Trophoblast cell (in vitro differentiated cells and primary cell): Measurements from ENCODE around the gene PPAT.

Experiments used
- DNase-seq, 2 donors: peaks; one replicate each; pipeline ENCODE4 v3.0.0-alpha.2; 2016
- H2AFZ ChIP-seq: 2 replicates; pipeline ENCODE4 v1.6.1; 2013; ENCODE audit warnings: low read length, moderate library complexity, mild to moderate bottlenecking; ENCODE audit not compliant: insufficient read depth, poor library complexity
- H2AK5ac ChIP-seq: 2 replicates; pipeline ENCODE4 v1.6.1; 2013; ENCODE audit warnings: mild to moderate bottlenecking, low read length
- H2BK120ac ChIP-seq: 2 replicates; pipeline ENCODE4 v1.6.1; 2013; ENCODE audit warnings: low read length, mild to moderate bottlenecking, moderate library complexity; ENCODE audit not compliant: insufficient read depth, poor library complexity
- H2BK12ac ChIP-seq: 2 replicates; pipeline ENCODE4 v1.6.1; 2013; ENCODE audit warnings: mild to moderate bottlenecking, low read length, moderate library complexity
- H2BK5ac ChIP-seq: 2 replicates; pipeline ENCODE4 v1.6.1; 2013; ENCODE audit warnings: low read length, low read depth, moderate library complexity, mild to moderate bottlenecking; ENCODE audit not compliant: poor library complexity
- H3K14ac ChIP-seq: 2 replicates; pipeline ENCODE4 v1.6.1; 2013; ENCODE audit warnings: mild to moderate bottlenecking, low read length
- H3K18ac ChIP-seq: 2 replicates; pipeline ENCODE4 v1.6.1; 2013; ENCODE audit warnings: mild to moderate bottlenecking, low read length
- H3K23ac ChIP-seq: 2 replicates; pipeline ENCODE4 v1.6.1; 2013; ENCODE audit warnings: low read length
- H3K27ac ChIP-seq: 2 replicates; pipeline ENCODE4 v1.5.1; 2013; ENCODE audit warnings: low read depth, mild to moderate bottlenecking, inconsistent platforms, low read length, moderate library complexity
- H3K27me3 ChIP-seq: 2 replicates; pipeline ENCODE4 v1.6.1; 2013; ENCODE audit warnings: inconsistent platforms, mild to moderate bottlenecking, low read length, moderate library complexity; ENCODE audit not compliant: insufficient read depth
- H3K36me3 ChIP-seq, 2 experiments: 1 replicate in 1 of 2; 2 replicates in 1 of 2; pipeline ENCODE4 v1.6.1; 2013; ENCODE audit warnings: low read length in 2 of 2, mild to moderate bottlenecking in 2 of 2, moderate library complexity in 1 of 2; ENCODE audit not compliant: insufficient read depth in 2 of 2, control insufficient read depth in 1 of 2
- H3K4ac ChIP-seq: 2 replicates; pipeline ENCODE4 v1.6.1; 2013; ENCODE audit warnings: low read depth, mild to moderate bottlenecking, low read length, moderate library complexity
- H3K4me1 ChIP-seq, 2 experiments: 1 replicate in 1 of 2; 2 replicates in 1 of 2; pipeline ENCODE4 v1.6.1; 2013; ENCODE audit warnings: low read length in 2 of 2, mild to moderate bottlenecking in 2 of 2, moderate library complexity in 1 of 2; ENCODE audit not compliant: insufficient read depth in 2 of 2, control insufficient read depth in 1 of 2
- H3K4me2 ChIP-seq: 2 replicates; pipeline ENCODE4 v1.6.1; 2013; ENCODE audit warnings: inconsistent platforms, mild to moderate bottlenecking, low read length, moderate library complexity
- H3K4me3 ChIP-seq: 2 replicates; pipeline ENCODE4 v1.5.1; 2013; ENCODE audit warnings: mild to moderate bottlenecking, low read depth, low read length, inconsistent platforms
- H3K79me1 ChIP-seq: one replicate; pipeline ENCODE4 v1.6.1; 2013; ENCODE audit warnings: low read length
- H3K79me2 ChIP-seq: 2 replicates; pipeline ENCODE4 v1.6.1; 2013; ENCODE audit warnings: low read length, mild to moderate bottlenecking; ENCODE audit not compliant: control insufficient read depth, insufficient read depth, poor library complexity
- H3K9ac ChIP-seq: 2 replicates; pipeline ENCODE4 v1.6.1; 2013; ENCODE audit warnings: mild to moderate bottlenecking, low read length
- H3K9me3 ChIP-seq: 2 replicates; pipeline ENCODE4 v1.6.1; 2013; ENCODE audit warnings: low read depth, mild to moderate bottlenecking, control low read depth, inconsistent platforms, low read length; ENCODE audit not compliant: insufficient read depth
- H4K12ac ChIP-seq: 2 replicates; pipeline ENCODE4 v1.6.1; 2013; ENCODE audit warnings: low read depth, mild to moderate bottlenecking, low read length, moderate library complexity
- H4K8ac ChIP-seq: 2 replicates; pipeline ENCODE4 v1.6.1; 2013; ENCODE audit warnings: low read depth, mild to moderate bottlenecking, low read length, moderate library complexity
- H4K91ac ChIP-seq: one replicate; pipeline ENCODE4 v1.6.1; 2013; ENCODE audit warnings: low read depth, mild to moderate bottlenecking, low read length, moderate library complexity
- WGBS: extraction: QIAGEN DNeasy Blood & Tissue Kit; methylation state at CpG from one replicate; pipeline ENCODE4 v1.1.7; 2013; ENCODE audit warnings: missing lambda C conversion rate; ENCODE audit not compliant: insufficient read length, insufficient coverage; ENCODE audit errors: extremely low coverage; 5-methylcytosine and 5-hydroxymethylcytosine counted together

Gene PPAT

GRCh38 chr4:56438766-56439165, 3.4 kb upstream of the PPAT start:
- Histone ChIP-seq H3K23ac (no peak overlapping the region), H3K4ac (no peak overlapping the region), H2AK5ac (no peak overlapping the region), H3K27me3 (no peaks in the 10 kb centered on the region), H4K8ac (no peak overlapping the region), H3K9ac (no peak overlapping the region), H2BK5ac (no peak overlapping the region), H3K4me3 (no peak overlapping the region), H2AFZ (no peak overlapping the region), H3K4me1 (no peaks in the 10 kb centered on the region), H3K79me2 (peaks cover 12% of the 10 kb centered on the region), H3K14ac (no peak overlapping the region), H3K18ac (no peak overlapping the region), H3K4me2 (no peak overlapping the region), H4K12ac (no peak overlapping the region), H2BK120ac (no peak overlapping the region), H3K79me1 (peaks cover 7% of the 10 kb centered on the region), H3K27ac (no peak overlapping the region), H3K36me3 (peaks cover 3 to 6% of the 10 kb centered on the region in 2 experiments), H3K9me3 (no peaks in the 10 kb centered on the region), H4K91ac (no peak overlapping the region), H2BK12ac (no peak overlapping the region)
- no peak for DNase-seq
- no CpG with 5 or more reads among the region's 2 CpGs for WGBS

GRCh38 chr4:56434599-56435139, 746 bp downstream of the PPAT start:
- no CpG with 5 or more reads among the region's 15 CpGs for WGBS
- Histone ChIP-seq H3K4me3 (peak overlapping the region; percentile 93), H3K79me1 (peaks cover 7% of the 10 kb centered on the region), H3K4me2 (peak overlapping the region; percentile 90), H3K27ac (peak overlapping the region; percentile 55), H3K23ac (no peak overlapping the region), H3K36me3 (no peaks in the 10 kb centered on the region), H4K8ac (peak overlapping the region; percentile 22), H4K91ac (peak overlapping the region; percentile 41), H2BK5ac (no peak overlapping the region), H3K4me1 (peaks cover 0 to 2% of the 10 kb centered on the region in 2 experiments), H3K4ac (peak overlapping the region; percentile 36), H3K9me3 (no peaks in the 10 kb centered on the region), H3K18ac (no peak overlapping the region), H2AFZ (peak overlapping the region; percentile 78), H3K14ac (peak overlapping the region; percentile 43), H3K27me3 (no peaks in the 10 kb centered on the region), H3K9ac (peak overlapping the region; percentile 68), H2BK120ac (no peak overlapping the region), H4K12ac (no peak overlapping the region), H2BK12ac (no peak overlapping the region), H2AK5ac (no peak overlapping the region), H3K79me2 (peaks cover 14% of the 10 kb centered on the region)
- peak; percentile 31 to 48 for DNase-seq

GRCh38 chr4:56433280-56433679, 2.1 kb downstream of the PPAT start:
- no peaks in the 10 kb centered on the region for H3K36me3 ChIP-seq
- DNase-seq, result no peak
- H3K4me2 ChIP-seq, result no peak overlapping the region

GRCh38 chr4:56430203-56430602, 5.2 kb downstream of the PPAT start:
- no peak overlapping the region for H3K18ac ChIP-seq
- no peak overlapping the region for H3K4me2 ChIP-seq

More at GRCh38 chr4:56433280-56433679, 2.1 kb downstream of the PPAT start:
- Histone ChIP-seq H3K9me3 (no peaks in the 10 kb centered on the region), H4K12ac (no peak overlapping the region), H3K4me3 (no peak overlapping the region), H3K4me1 (peaks cover 0 to 2% of the 10 kb centered on the region in 2 experiments), H2AFZ (no peak overlapping the region), H2BK120ac (no peak overlapping the region), H2BK12ac (no peak overlapping the region), H2AK5ac (no peak overlapping the region), H3K9ac (no peak overlapping the region), H3K27ac (no peak overlapping the region), H3K79me2 (peaks cover 12% of the 10 kb centered on the region), H4K91ac (no peak overlapping the region), H3K79me1 (peaks cover 7% of the 10 kb centered on the region), H3K27me3 (no peaks in the 10 kb centered on the region), H2BK5ac (no peak overlapping the region), H3K18ac (no peak overlapping the region), H3K23ac (no peak overlapping the region), H3K4ac (peak overlapping the region; percentile 67), H3K14ac (no peak overlapping the region), H4K8ac (no peak overlapping the region)

More at GRCh38 chr4:56430203-56430602, 5.2 kb downstream of the PPAT start:
- no peak for DNase-seq
- Histone ChIP-seq H3K79me2 (peaks cover 4% of the 10 kb centered on the region), H3K4me3 (no peak overlapping the region), H4K8ac (no peak overlapping the region), H2BK12ac (no peak overlapping the region), H3K23ac (no peak overlapping the region), H2BK120ac (no peak overlapping the region), H2AK5ac (no peak overlapping the region), H3K9ac (no peak overlapping the region), H3K27ac (no peak overlapping the region), H3K36me3 (no peaks in the 10 kb centered on the region), H3K4me1 (peaks cover 0 to 2% of the 10 kb centered on the region in 2 experiments), H3K9me3 (no peaks in the 10 kb centered on the region), H2AFZ (no peak overlapping the region), H4K91ac (no peak overlapping the region), H4K12ac (no peak overlapping the region), H3K4ac (no peak overlapping the region), H3K14ac (no peak overlapping the region), H3K79me1 (peaks cover under 1% of the 10 kb centered on the region), H2BK5ac (no peak overlapping the region), H3K27me3 (no peaks in the 10 kb centered on the region)
- no CpG with 5 or more reads among the region's 2 CpGs for WGBS
